GM12873 (cell line): ENCODE results near the gene CCDC82.

ENCODE experiments used
- TF ChIP-seq, protein P1 (sequence below): IDR thresholded peaks from 2 replicates; pipeline ENCODE4 v1.5.1; 2012; ENCODE audit warnings: low read depth, mild to moderate bottlenecking, moderate library complexity, low read length, control low read depth; ENCODE audit not compliant: insufficient read depth; ENCODE audit errors: missing control alignments

Gene CCDC82

DNA sequence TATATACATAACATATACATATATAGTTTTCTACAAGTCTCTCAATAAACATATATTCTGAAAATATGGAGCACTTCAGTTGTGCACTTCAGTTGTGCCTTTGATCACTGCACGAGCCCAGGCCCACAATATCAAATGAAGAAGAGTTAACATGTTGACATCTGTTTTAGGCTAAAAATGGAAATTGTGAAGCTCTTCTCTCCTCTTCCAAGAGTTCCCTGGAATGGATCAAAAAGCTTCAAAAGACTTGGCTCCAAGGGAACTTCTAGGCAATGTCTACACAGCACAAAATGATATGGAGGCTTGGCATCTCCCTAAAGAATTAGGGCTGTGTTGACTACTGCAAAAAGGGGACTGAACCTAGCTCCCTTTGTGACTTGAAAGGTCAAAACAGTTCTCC is 83.6 kb downstream of the CCDC82 start:
- TF ChIP-seq, protein P1, sequence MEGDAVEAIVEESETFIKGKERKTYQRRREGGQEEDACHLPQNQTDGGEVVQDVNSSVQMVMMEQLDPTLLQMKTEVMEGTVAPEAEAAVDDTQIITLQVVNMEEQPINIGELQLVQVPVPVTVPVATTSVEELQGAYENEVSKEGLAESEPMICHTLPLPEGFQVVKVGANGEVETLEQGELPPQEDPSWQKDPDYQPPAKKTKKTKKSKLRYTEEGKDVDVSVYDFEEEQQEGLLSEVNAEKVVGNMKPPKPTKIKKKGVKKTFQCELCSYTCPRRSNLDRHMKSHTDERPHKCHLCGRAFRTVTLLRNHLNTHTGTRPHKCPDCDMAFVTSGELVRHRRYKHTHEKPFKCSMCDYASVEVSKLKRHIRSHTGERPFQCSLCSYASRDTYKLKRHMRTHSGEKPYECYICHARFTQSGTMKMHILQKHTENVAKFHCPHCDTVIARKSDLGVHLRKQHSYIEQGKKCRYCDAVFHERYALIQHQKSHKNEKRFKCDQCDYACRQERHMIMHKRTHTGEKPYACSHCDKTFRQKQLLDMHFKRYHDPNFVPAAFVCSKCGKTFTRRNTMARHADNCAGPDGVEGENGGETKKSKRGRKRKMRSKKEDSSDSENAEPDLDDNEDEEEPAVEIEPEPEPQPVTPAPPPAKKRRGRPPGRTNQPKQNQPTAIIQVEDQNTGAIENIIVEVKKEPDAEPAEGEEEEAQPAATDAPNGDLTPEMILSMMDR = no peak

DNA sequence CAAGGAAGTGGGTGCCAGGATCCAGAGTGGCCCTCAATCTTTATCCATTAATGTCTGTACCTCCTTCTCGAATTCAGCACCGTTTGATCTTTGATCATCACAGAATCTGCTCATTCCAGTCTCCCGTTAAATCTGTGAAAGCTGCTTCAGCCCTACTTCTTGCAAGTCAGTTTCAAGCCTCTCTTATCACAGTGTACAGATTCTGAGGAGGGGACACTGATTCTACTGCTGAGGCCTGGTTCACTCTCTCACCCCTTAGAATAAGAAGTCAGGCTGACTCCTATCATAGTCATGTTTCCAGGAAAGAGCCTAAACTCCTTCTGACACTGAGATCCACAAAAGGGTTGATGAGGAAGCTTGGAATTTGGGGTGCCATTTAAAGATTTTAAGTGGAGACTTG is 85.7 kb downstream of the CCDC82 start:
- TF ChIP-seq, protein P1 = no peak

DNA sequence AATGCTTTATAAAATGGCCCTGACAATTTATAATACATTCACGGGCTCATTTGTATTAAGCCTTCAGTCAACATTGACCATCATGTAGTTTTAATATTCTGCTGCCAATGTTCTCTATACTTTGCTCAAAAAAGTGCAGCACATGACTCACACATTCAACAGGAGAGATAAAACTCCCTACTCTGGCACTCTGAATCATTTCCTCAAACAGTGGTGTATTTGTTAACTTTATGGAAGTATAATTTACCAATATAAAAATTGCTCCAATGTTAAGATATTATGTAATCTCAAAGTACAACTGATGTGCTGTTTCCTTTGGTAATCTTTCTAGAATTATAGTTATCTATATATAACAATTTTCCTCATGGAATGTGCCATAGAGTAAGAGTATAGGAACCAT is 86.6 kb downstream of the CCDC82 start:
- TF ChIP-seq, protein P1 = no peak
